Measurements from ENCODE around the gene STAM. TPM values are rescaled to one million over a fixed set of nuclear protein-coding genes. Genes with fewer than 3 reads are reported as not detected.

The STAM gene
- total RNA-seq, 6 donors from 2014 or later: 18.9 to 85.1 (median 31.2) TPM

DNA sequence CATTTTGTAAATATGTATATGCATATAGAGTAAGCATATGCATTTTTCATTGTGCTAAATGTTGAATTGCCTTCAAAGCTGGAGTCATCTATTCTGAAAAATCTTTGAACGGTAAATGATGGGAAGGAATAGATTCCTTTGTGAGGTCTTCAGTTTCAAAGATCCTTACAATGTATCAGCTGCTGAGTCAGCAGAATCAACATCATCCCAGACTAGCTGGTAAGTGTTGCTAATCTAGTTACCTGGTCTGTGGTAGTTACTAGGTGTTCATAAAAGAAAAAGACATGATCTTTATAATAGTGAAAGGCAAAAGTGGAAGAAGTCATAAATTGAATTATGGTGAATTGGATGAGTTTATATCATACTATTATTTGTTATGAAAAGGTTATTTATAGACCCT lies 10.6 kb upstream of the STAM start:
- Histone ChIP-seq H3K27me3 (no peaks in the 10 kb centered on the region), H3K36me3 (no peaks in the 10 kb centered on the region), H3K4me1 (no peaks in the 10 kb centered on the region), H3K4me3 (no peak overlapping the region), H3K27ac (no peak overlapping the region), H3K9me3 (no peaks in the 10 kb centered on the region)
- no peak for ATAC-seq (ENCODE audit: low FRiP score in 2 of 2)
- no peak for DNase-seq
- WGBS, 2 donors: 83 to 93% methylated on average over 1 of the region's 1 CpG
- TF ChIP-seq POLR2AphosphoS5 (IDR thresholded peaks at IDR 0.05) (no peak), EP300 (IDR thresholded peaks at IDR 0.05) (no peak), POLR2A (IDR thresholded peaks at IDR 0.05) (no peak)
- TF ChIP-seq, protein P1, sequence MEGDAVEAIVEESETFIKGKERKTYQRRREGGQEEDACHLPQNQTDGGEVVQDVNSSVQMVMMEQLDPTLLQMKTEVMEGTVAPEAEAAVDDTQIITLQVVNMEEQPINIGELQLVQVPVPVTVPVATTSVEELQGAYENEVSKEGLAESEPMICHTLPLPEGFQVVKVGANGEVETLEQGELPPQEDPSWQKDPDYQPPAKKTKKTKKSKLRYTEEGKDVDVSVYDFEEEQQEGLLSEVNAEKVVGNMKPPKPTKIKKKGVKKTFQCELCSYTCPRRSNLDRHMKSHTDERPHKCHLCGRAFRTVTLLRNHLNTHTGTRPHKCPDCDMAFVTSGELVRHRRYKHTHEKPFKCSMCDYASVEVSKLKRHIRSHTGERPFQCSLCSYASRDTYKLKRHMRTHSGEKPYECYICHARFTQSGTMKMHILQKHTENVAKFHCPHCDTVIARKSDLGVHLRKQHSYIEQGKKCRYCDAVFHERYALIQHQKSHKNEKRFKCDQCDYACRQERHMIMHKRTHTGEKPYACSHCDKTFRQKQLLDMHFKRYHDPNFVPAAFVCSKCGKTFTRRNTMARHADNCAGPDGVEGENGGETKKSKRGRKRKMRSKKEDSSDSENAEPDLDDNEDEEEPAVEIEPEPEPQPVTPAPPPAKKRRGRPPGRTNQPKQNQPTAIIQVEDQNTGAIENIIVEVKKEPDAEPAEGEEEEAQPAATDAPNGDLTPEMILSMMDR (IDR thresholded peaks at IDR 0.05): no peak

DNA sequence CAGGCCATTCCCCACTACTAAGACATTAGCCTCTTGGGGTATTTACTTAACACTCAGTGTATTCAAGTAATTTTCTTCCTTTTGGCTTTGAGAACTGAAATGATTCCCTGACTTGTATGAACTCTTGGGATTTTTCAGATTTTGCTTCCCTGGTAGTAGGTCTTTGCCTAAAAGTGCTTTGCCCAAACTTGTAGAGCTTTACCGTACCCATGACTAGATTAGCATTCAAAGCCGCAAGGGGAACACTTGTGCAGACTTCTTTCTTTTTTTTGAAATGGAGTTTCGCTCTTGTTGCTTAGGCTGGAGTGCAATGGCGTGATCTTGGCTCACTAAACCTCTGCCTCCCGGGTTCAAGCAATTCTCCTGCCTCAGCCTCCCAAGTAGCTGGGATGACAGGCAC lies 6.1 kb upstream of the STAM start:
- no peak overlapping the region for H3K4me3 ChIP-seq
- TF ChIP-seq POLR2AphosphoS5 (IDR thresholded peaks at IDR 0.05): no peak
- TF ChIP-seq, protein P1 (IDR thresholded peaks at IDR 0.05): no peak
- TF ChIP-seq POLR2A (IDR thresholded peaks at IDR 0.05): no peak
- no peak for TF ChIP-seq EP300 (IDR thresholded peaks at IDR 0.05)
- WGBS, 2 donors: 84 to 95% methylated on average over 5 of the region's 5 CpGs
- DNase-seq (no peak), ATAC-seq (ENCODE audit: low FRiP score in 2 of 2) (no peak)
- H3K36me3 ChIP-seq: no peaks in the 10 kb centered on the region
- H3K4me1 ChIP-seq: peaks cover 2 to 5% (median 3%) of the 10 kb centered on the region in 4 donors
- no peaks in the 10 kb centered on the region for H3K27me3 ChIP-seq
- H3K27ac ChIP-seq: no peak overlapping the region
- H3K9me3 ChIP-seq: peaks cover 0 to 3% (median 0%) of the 10 kb centered on the region in 4 donors

DNA sequence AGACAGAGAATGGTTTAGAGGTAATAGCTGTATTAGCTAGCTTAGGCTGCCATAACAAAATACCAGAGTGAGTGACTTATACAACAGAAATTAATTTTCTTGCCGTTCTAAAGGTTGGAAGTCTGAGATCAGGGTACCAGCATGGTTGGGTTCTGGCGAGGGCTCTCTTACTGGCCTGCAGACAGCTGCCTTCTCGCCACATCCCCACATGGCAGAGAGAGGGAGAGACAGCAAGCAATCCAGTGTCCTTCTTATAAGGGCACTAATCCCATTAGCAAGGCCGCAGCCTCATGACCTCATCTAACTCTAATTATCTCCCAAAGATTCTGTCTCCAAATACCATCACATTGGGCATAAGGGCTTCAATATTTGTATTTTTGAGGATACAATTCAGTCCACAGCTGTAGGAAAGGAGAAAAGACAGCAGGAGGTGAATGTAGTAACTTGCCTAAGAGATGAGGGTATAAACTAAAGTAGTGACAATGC lies 3.6 kb upstream of the STAM start:
- TF ChIP-seq EP300 (IDR thresholded peaks at IDR 0.05): no peak
- no peak for TF ChIP-seq POLR2AphosphoS5 (IDR thresholded peaks at IDR 0.05)
- no peak for TF ChIP-seq POLR2A (IDR thresholded peaks at IDR 0.05)
- TF ChIP-seq, protein P1 (IDR thresholded peaks at IDR 0.05): no peak
- 97 to 98% methylated on average over 4 of the region's 4 CpGs for WGBS, 2 donors

DNA sequence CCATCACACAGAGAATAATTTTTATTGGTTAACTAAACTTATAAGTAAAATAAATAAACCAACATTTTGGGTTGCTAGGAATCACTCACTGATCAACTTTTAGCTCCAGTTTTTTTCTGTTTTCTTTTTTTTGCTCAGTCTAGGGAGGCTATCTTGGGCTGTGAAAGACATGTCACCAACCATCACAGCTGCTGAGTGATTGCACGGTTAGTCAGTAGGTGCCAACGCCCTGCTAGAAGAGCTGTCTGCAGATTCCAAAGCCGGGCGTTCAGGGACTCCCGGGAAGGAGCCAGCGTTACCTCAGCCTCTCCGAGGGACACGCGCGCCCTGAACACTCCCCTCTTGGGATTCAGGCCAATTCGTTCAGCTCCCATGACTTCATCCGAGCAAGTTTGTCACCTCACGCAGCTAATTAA lies 604 bp upstream of the STAM start:
- H3K4me3 ChIP-seq: peak overlapping the region; percentile 70 to 89 (median 83)
- 0 to 1% methylated on average over 13 of the region's 13 CpGs for WGBS, 2 donors
- no peak for TF ChIP-seq EP300 (IDR thresholded peaks at IDR 0.05)
- TF ChIP-seq POLR2AphosphoS5 (IDR thresholded peaks at IDR 0.05): no peak
- TF ChIP-seq, protein P1 (IDR thresholded peaks at IDR 0.05): no peak
- no peak for TF ChIP-seq POLR2A (IDR thresholded peaks at IDR 0.05)
- H3K36me3 ChIP-seq: peaks cover 0 to 2% (median 0%) of the 10 kb centered on the region in 4 donors
- peak; percentile 32 to 87 for DNase-seq
- H3K9me3 ChIP-seq: peaks cover 0 to 3% (median 0%) of the 10 kb centered on the region in 4 donors
- ATAC-seq (ENCODE audit: low FRiP score in 2 of 2): peak; percentile 85 to 93
- no peaks in the 10 kb centered on the region for H3K27me3 ChIP-seq
- peak overlapping the region; percentile 93 to 99 (median 94) for H3K27ac ChIP-seq
- H3K4me1 ChIP-seq: peaks cover 24 to 43% (median 36%) of the 10 kb centered on the region in 4 donors

More for the DNA sequence above, 3.6 kb upstream of the STAM start:
- Histone ChIP-seq H3K4me1 (peaks cover 12 to 17% (median 14%) of the 10 kb centered on the region in 4 donors), H3K4me3 (no peak overlapping the region), H3K27me3 (no peaks in the 10 kb centered on the region), H3K27ac (no peak overlapping the region), H3K9me3 (peaks cover 0 to 3% (median 0%) of the 10 kb centered on the region in 4 donors), H3K36me3 (no peaks in the 10 kb centered on the region)
- no peak for ATAC-seq (ENCODE audit: low FRiP score in 2 of 2)
- no peak for DNase-seq

DNA sequence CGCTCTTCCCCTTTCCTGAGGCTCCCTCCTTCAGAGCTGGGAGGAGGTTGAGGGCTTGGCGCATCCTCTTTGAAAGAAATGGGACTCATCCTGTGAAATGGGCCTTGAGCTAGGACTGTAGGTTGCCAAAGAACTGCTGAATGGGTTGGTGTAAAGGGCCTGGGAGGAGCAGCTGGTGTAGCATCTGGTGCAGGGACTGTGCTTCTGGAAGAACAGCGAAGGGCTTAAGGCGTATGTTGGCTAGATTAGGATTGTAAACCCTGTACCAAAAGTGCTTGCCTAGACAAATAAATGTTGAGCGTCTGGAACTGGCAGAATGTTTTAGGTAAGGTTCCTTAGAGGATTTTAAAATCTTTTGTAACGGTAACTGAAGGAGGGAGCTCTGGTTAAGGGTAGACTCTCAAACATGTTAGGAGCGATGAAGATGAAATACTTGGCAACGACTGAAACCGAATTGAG lies 563 bp downstream of the STAM start:
- Histone ChIP-seq H3K4me1 (peaks cover 24 to 51% (median 40%) of the 10 kb centered on the region in 4 donors), H3K36me3 (peaks cover 0 to 3% (median 0%) of the 10 kb centered on the region in 4 donors), H3K27me3 (no peaks in the 10 kb centered on the region), H3K9me3 (peaks cover 0 to 3% (median 0%) of the 10 kb centered on the region in 4 donors), H3K27ac (peak overlapping the region; percentile 93 to 99 (median 94)), H3K4me3 (peak overlapping the region; percentile 70 to 89 (median 83))
- DNase-seq (no peak), ATAC-seq (ENCODE audit: low FRiP score in 2 of 2) (peak; percentile 8 to 45)
- no peak for TF ChIP-seq POLR2AphosphoS5 (IDR thresholded peaks at IDR 0.05)
- TF ChIP-seq EP300 (IDR thresholded peaks at IDR 0.05): no peak
- TF ChIP-seq, protein P1 (IDR thresholded peaks at IDR 0.05): no peak
- TF ChIP-seq POLR2A (IDR thresholded peaks at IDR 0.05): no peak
- WGBS, 2 donors: 1 to 2% methylated on average over 9 of the region's 9 CpGs
